ENCODE data around the gene EFCAB9.
A peak's percentile ranks its signal among the peaks of the same experiment; 100 is the strongest.

EFCAB9 gene

DNA sequence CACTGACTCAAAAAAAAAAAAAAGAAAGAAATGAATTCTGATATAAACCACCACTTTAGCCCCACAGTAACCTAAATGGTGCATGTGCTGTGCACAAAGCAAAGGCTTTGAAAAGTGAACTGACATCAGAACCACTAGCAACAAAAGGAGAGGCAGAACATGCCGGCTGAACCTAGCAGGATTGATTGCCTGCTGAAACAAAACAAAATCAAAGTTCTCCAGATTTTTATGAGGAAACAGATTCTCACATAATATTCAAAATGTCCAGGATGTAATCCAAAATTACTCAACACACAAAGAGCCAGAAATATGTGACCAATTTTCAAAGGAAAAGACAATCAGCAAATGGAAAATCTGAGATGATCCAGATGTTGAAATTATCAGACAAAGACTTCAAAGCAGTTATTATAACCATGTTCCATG is 51.7 kb downstream of the EFCAB9 start:
- DNase-seq (ENCODE audit: extremely low read depth, low read depth), result peak; percentile 10
- TF ChIP-seq, protein P1, sequence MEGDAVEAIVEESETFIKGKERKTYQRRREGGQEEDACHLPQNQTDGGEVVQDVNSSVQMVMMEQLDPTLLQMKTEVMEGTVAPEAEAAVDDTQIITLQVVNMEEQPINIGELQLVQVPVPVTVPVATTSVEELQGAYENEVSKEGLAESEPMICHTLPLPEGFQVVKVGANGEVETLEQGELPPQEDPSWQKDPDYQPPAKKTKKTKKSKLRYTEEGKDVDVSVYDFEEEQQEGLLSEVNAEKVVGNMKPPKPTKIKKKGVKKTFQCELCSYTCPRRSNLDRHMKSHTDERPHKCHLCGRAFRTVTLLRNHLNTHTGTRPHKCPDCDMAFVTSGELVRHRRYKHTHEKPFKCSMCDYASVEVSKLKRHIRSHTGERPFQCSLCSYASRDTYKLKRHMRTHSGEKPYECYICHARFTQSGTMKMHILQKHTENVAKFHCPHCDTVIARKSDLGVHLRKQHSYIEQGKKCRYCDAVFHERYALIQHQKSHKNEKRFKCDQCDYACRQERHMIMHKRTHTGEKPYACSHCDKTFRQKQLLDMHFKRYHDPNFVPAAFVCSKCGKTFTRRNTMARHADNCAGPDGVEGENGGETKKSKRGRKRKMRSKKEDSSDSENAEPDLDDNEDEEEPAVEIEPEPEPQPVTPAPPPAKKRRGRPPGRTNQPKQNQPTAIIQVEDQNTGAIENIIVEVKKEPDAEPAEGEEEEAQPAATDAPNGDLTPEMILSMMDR (IDR thresholded peaks at IDR 0.05; ENCODE audit: low read depth, low read length), result no peak

DNA sequence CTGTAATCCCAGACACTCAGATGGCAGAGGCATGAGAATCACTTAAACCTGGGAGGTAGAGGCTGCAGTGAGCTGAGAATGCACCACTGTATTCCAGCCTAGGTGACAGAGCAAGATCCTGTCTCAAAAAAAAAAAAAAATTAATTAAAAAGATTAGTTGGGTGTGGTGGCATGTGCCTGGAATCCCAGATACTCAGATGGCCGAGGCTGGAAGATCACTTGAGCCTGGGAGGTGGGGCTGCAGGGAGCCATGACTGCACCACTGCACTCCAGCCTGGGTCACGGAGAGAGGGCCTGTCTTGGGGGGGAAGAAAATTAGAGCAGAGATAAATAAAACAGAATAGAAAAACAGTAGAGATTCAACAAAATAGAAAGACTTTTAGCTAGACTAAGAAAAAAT is 54.7 kb downstream of the EFCAB9 start:
- TF ChIP-seq, protein P1 (IDR thresholded peaks at IDR 0.05; ENCODE audit: low read depth, low read length), result no peak
- no peak for DNase-seq (ENCODE audit: extremely low read depth, low read depth)

- TF ChIP-seq, protein P1 (IDR thresholded peaks at IDR 0.05; ENCODE audit: low read depth, low read length), result no peak
- DNase-seq (ENCODE audit: extremely low read depth, low read depth), result no peak
Measured at GRCh38 chr5:172251419-172251818, 57.4 kb downstream of the EFCAB9 start.

- TF ChIP-seq, protein P1 (IDR thresholded peaks at IDR 0.05; ENCODE audit: low read depth, low read length), result no peak
- DNase-seq (ENCODE audit: extremely low read depth, low read depth), result no peak
Measured at GRCh38 chr5:172252501-172252900, 58.5 kb downstream of the EFCAB9 start.
